ENCODE data around the gene FHOD3. TPM values are rescaled to one million over a fixed set of nuclear protein-coding genes. Genes with fewer than 3 reads are reported as not detected.

Gene FHOD3
- 5.6 TPM for total RNA-seq

DNA sequence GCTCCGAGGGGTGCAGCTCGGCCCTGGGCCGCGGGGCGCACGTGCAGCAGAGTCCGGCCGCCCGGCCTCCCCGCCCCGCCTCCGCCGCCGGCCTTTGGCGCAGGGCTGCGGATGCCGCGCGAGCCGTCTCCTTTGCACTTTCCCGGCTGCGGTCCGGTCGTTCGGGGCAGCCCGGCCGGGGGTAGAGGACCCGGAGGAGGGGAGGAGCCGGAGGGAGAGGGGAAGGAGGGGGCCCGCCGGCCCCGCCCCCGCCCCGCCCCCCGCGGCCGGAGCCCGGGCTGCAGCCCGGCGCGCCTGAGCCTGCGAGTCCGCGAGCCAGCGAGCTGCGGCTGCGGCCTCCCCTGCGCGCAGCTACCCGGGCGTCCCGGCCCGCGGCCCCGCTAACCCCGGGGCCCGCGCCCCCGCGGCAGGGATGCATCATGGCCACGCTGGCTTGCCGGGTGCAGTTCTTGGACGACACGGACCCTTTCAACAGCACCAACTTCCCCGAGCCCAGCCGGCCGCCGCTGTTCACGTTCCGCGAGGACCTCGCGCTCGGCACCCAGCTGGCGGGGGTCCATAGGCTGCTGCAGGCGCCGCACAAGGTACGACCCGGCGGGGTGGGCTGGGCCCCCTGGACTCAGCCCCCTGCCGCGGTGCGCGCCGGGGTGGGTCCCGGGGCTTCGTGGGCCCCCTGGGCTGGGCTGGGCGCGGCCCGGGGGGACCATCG is at the start of gene FHOD3:
FHOD3 (plus strand) TSS at position 297 of the 709 bp plus-strand sequence; CDS start at position 420, 123 bp downstream.
- intact Hi-C loops (cut with DNase I): loop anchor here (10.0 kb wide), 2 partner anchors 277 to 457 kb away; no protein-coding TSS in a partner anchor
- no peaks in the 10 kb centered on the region for H3K9me3 ChIP-seq
- H3K27me3 ChIP-seq: no peaks in the 10 kb centered on the region
- TF ChIP-seq POLR2AphosphoS5 (IDR thresholded peaks at IDR 0.05; ENCODE audit: insufficient read depth in 1 of 2, low read depth in 1 of 2): no peak
- no peak for TF ChIP-seq POLR2A (IDR thresholded peaks at IDR 0.05)
- TF ChIP-seq CTCF (IDR thresholded peaks at IDR 0.05): no peak
- peak within 1 kb of the TSS; percentile 59 to 69 for H3K4me3 ChIP-seq
- peaks cover 18% of the 10 kb centered on the region for H3K4me1 ChIP-seq
- H3K27ac ChIP-seq: peak within 1 kb of the TSS; percentile 62
- no peaks in the 10 kb centered on the region for H3K36me3 ChIP-seq
- peak; percentile 42 to 72 for DNase-seq (ENCODE audit: extremely low spot score in 2 of 2)

DNA sequence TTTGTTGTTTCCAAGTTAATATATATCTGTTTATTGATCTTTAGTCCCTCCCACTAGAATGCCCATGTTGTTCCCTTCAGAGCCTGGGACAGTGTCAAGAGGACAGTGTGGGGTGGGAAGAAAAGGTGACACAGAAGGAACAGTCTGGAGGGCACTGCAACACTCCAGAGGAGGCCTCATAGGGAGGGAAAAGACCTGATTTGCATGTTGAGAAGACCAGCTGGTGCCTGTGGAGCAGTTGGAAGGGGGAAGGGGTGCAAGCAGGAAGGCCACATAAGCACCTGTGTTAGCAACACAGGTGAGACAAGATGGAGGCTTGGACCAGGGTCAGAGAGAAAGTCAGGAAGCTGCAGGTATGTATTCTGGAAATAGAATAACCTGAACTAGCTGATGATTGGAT is 48.1 kb upstream of the FHOD3 start:
- Histone ChIP-seq H3K27me3 (no peaks in the 10 kb centered on the region), H3K27ac (no peak overlapping the region), H3K9me3 (no peaks in the 10 kb centered on the region), H3K4me3 (no peak overlapping the region), H3K4me1 (no peaks in the 10 kb centered on the region), H3K36me3 (no peaks in the 10 kb centered on the region)
- peak in 1 of 2 donors; percentile 29 for DNase-seq (ENCODE audit: extremely low spot score in 2 of 2)
- no peak for TF ChIP-seq POLR2AphosphoS5 (IDR thresholded peaks at IDR 0.05; ENCODE audit: insufficient read depth in 1 of 2, low read depth in 1 of 2)
- TF ChIP-seq CTCF (IDR thresholded peaks at IDR 0.05): no peak
- no peak for TF ChIP-seq POLR2A (IDR thresholded peaks at IDR 0.05)
- intact Hi-C loops (cut with DNase I): no loop called here

DNA sequence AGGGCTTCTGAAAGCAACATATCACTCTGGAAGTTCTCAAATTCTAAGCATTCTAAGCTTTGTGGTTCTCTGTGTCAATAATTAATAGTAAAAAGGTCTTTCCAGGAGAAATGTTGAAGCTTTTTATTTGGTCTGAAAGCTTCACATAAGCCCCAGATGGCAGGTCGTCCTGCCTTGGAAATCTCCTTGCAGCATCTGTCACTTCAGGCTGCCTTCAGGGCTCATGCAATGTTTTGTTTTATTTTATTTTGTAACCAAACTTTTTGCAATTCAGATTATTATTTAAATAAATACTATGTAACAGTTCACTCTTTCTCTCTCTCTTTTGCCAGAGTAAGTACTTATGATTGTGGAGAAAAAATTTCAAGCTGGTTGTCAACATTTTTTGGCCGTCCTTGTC is 46.7 kb upstream of the FHOD3 start:
- DNase-seq (ENCODE audit: extremely low spot score in 2 of 2): no peak
- Histone ChIP-seq H3K27ac (no peak overlapping the region), H3K4me3 (no peak overlapping the region), H3K36me3 (no peaks in the 10 kb centered on the region), H3K27me3 (no peaks in the 10 kb centered on the region), H3K9me3 (no peaks in the 10 kb centered on the region), H3K4me1 (no peaks in the 10 kb centered on the region)
- intact Hi-C loops (cut with DNase I): no loop called here
- TF ChIP-seq CTCF (IDR thresholded peaks at IDR 0.05) (no peak), POLR2AphosphoS5 (IDR thresholded peaks at IDR 0.05; ENCODE audit: insufficient read depth in 1 of 2, low read depth in 1 of 2) (no peak), POLR2A (IDR thresholded peaks at IDR 0.05) (no peak)

DNA sequence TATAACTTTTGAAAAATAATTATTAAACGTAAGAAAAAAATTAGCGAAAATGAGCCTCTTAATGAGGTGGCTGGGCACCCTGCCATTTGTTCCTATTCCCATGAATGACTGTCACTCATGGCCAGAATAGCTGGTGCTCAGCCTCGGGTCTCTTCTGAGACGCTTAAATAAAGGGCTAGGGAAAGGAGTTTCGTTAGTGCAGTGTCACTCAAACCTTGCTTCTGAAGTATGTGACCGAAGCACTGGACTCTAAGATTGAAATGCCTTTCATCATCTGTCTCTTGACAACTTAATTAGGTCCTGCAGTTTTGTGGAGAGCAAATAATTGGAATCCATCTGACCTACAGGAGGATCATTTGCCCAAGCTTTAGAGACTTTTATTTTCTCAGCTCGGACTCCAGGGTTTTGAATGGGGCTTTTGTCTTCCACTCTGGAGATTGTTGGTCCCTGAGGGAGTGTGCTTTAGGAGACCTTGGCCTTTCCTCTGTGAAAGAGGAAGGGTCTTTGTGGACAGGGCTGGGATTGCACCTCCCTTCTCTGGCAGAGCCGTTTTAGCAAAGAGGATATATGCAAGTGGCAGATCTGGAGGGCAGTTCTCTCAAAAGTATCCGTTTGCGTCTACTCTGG is 42.3 kb upstream of the FHOD3 start:
- no peaks in the 10 kb centered on the region for H3K9me3 ChIP-seq
- no peaks in the 10 kb centered on the region for H3K4me1 ChIP-seq
- TF ChIP-seq POLR2AphosphoS5 (IDR thresholded peaks at IDR 0.05; ENCODE audit: insufficient read depth in 1 of 2, low read depth in 1 of 2) (no peak), POLR2A (IDR thresholded peaks at IDR 0.05) (no peak), CTCF (IDR thresholded peaks at IDR 0.05) (no peak)
- H3K27ac ChIP-seq: no peak overlapping the region
- no peak overlapping the region for H3K4me3 ChIP-seq
- H3K27me3 ChIP-seq: no peaks in the 10 kb centered on the region
- no peaks in the 10 kb centered on the region for H3K36me3 ChIP-seq
- intact Hi-C loops (cut with DNase I): no loop called here
- peak in 1 of 2 donors; percentile 37 for DNase-seq (ENCODE audit: extremely low spot score in 2 of 2)

- Histone ChIP-seq H3K27me3 (no peaks in the 10 kb centered on the region), H3K4me1 (no peaks in the 10 kb centered on the region), H3K36me3 (no peaks in the 10 kb centered on the region), H3K9me3 (no peaks in the 10 kb centered on the region), H3K4me3 (no peak overlapping the region), H3K27ac (no peak overlapping the region)
- TF ChIP-seq POLR2AphosphoS5 (IDR thresholded peaks at IDR 0.05; ENCODE audit: insufficient read depth in 1 of 2, low read depth in 1 of 2) (no peak), POLR2A (IDR thresholded peaks at IDR 0.05) (no peak), CTCF (IDR thresholded peaks at IDR 0.05) (no peak)
- DNase-seq (ENCODE audit: extremely low spot score in 2 of 2): peak in 1 of 2 donors; percentile 65
- intact Hi-C loops (cut with DNase I): no loop called here
These were observed 41.4 kb upstream of the FHOD3 start for GRCh38 chr18:36256094-36256493.
